Sigmoid colon (tissue), 4 donors: ENCODE data around the gene OLFML3.

Source experiments
- POLR2A ChIP-seq, 2 donors: fragments of 450-650 bp; IDR thresholded peaks; one replicate each; pipeline ENCODE4 v1.6.1; 2016; ENCODE audit warnings: antibody characterized with exemption in 2 of 2, mild to moderate bottlenecking in 2 of 2, moderate library complexity in 2 of 2
- POLR2AphosphoS5 ChIP-seq, 4 donors: sonication (generic); formaldehyde crosslinking; IDR thresholded peaks; one replicate each; pipeline ENCODE4 v1.6.1; 2017; ENCODE audit warnings: antibody characterized with exemption in 4 of 4
- TF ChIP-seq, protein P1 (sequence below), 4 experiments: fragments of 450-650 bp in 3 of 4; fragments of 200-600 bp in 1 of 4; IDR thresholded peaks; one replicate each; pipeline ENCODE4 v1.5.1; 2016 to 2019; ENCODE audit warnings: antibody characterized with exemption in 4 of 4, mild to moderate bottlenecking in 3 of 4, moderate library complexity in 2 of 4

DNA sequence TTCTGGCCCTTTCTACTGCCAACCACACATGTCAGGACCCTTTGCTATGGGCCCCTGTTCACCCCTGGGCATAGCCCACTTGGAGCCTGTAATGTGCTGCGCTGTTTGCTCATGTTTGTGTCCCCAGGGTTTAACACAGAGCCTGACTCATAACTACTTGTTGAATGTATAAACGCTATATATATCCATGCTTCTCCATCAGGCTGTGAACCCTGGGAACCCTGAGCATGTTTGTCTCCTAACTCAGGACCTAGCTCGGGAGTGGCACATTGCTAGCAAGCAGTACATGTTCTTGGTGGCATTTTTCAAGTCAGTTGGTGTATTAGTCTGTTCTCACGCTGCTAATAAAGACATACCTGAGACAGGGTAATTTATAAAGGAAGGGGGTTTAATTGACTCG is 8.0 kb downstream of the OLFML3 start:
- TF ChIP-seq, protein P1, sequence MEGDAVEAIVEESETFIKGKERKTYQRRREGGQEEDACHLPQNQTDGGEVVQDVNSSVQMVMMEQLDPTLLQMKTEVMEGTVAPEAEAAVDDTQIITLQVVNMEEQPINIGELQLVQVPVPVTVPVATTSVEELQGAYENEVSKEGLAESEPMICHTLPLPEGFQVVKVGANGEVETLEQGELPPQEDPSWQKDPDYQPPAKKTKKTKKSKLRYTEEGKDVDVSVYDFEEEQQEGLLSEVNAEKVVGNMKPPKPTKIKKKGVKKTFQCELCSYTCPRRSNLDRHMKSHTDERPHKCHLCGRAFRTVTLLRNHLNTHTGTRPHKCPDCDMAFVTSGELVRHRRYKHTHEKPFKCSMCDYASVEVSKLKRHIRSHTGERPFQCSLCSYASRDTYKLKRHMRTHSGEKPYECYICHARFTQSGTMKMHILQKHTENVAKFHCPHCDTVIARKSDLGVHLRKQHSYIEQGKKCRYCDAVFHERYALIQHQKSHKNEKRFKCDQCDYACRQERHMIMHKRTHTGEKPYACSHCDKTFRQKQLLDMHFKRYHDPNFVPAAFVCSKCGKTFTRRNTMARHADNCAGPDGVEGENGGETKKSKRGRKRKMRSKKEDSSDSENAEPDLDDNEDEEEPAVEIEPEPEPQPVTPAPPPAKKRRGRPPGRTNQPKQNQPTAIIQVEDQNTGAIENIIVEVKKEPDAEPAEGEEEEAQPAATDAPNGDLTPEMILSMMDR (IDR thresholded peaks at IDR 0.05) = no peak
- TF ChIP-seq POLR2A (IDR thresholded peaks at IDR 0.05) = no peak
- TF ChIP-seq POLR2AphosphoS5 (IDR thresholded peaks at IDR 0.05) = no peak
